Medulla oblongata (tissue), 1 donor: Measurements from ENCODE around the gene MAGI2.
"Not testable (repeated sequence)": the region's sequence is repeated elsewhere in the genome, so short reads cannot be mapped to it uniquely, and the experiment has no call there.

Source experiments
- DNase-seq: peaks from one replicate; pipeline ENCODE4 v3.0.0-alpha.2; 2015; ENCODE audit errors: extremely low spot score

Gene MAGI2

DNA sequence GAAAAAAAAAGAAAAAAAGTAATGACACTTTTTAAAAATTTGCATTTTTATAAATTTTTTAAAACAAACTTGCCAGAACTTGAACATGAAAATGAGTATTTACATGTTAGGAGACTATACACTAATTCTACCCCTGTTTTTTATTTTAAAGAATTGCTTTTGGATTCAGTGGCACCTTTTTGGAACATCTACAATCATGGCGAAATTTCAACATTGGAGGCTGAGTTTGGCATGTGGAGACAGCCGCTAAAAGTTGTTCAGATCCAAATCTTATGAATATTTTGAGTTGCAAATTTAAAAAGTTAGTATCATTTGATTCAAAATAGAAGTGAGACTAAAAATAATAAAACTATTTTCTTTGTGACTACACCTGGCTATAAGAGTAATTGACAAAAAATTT is 804.2 kb downstream of the MAGI2 start:
- DNase-seq: no peak

DNA sequence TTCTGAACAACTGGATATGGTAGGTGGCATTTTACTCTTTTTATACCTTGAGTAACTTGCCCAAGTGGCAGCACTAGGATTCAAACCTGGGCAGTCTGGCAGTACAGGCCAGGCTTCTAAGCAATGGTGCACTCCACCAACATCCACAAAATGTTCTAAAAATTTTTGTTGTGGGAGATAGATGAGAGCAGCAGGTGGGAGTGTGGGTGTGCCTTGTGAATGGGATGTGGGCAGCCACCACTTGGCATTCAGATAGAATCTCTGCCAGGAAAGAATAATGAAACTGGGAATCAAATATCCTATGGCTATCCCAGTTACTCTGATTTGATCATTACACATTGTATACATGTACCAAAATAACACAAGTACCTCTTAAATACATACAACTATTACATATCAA is 810.7 kb downstream of the MAGI2 start:
- no peak for DNase-seq

DNA sequence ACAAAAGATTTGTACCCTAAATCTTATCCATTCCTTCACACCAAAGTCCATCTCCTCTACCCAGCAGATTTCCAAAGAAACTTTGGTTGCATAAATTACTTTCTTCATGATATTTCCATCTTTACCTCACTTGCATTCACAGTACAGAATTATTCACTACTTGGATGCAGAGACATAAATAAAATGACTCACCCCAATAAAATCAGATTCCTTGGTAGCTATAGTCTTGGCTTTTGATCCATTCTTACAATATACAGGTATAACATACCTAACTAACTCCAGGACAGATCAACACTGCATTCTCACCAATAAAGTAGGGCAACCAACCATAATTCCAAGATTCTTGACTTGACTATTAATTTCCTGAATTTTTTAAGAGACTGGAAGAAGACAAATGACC is 815.1 kb downstream of the MAGI2 start:
- DNase-seq: no peak

DNA sequence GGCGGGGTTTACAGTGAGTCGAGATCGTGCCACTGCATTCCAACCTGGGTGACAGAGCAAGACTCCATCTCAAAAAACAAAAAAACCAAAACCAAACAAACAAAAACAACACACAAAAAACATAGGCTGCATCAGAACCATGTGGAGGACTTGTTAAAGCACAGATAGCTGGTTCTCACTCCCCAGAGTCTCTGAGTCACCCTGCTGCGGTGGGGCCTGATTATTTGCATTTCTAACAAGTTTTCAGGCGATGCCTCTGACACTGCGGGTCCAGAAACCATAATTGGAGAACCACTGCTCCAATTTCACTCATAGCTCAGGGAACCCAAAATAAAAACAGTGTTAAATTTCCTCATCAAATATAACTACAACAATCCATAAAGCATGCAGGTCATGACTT is 816.7 kb downstream of the MAGI2 start:
- DNase-seq: no peak

DNA sequence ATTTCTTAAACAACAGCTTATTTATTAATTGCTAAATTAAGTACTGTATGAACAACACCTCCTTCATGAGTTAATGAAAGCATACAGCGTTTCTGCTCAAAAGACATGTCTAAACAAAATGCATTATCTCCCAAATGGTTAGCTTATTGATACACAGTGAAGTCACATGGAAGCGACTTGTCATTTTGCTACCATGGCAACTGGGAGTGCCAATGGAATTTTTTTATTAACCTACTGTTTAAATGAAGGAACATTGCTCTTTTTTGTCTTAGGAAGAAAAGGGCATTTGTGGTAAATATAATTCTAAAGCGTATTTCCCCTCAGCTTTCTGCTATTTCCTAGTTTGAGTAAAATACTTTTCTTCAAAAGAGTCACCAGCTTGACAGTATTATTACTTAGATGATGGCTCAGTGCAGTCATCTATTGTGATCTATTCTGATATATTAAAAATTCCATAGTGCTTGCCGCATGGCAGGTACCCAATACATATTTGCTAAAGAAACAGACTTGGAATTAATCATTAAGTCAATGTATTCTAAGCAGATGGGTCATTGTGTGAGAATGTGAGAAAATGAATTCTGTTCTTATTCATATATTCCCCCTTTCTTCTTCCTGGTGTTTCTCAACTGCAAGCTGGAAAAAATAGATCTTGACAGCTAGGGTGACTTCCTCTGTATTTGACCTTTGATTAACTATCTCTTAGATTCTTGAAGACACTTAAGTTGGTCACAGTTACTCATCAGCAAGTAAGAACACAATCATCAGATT is 818.3 kb downstream of the MAGI2 start:
- no peak for DNase-seq

DNA sequence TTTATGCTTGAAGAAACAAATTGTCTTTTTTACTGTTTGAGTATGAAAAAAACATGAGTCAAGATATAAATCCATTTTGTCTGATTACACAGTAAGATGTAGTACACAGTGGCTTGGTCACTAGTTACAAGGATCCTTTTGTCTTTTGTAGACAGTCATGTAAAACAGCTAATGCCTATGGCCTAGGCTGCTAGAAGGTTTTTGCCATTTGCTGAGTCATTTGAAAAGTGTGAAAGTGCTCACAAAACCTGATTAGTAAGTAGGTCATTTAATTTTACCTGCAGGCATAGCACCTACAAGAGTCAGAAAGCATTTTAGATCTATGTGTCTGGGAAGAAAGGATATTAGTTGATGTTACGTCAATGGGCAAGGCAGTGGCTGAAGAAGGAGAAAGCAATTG is 819.4 kb downstream of the MAGI2 start:
- DNase-seq: peak; percentile 77

DNA sequence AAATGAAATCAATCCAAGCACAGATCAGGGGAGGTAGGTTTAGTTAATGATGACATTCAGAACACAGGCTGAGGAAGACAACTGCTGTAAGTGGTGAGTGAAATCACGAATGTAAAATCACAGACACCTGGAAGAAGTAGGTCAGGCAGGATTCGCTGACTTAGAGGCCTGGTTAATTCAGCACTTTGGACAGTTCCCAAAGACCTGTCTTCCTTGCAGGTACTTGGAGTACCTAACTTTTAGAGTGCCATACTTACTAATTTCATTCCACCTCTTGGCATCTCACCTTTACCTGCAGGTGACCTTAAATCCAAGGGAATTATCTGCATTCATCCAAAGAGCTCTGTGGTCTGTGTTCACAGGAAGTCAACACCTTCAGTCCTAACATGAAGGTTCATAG is 832.5 kb downstream of the MAGI2 start:
- no peak for DNase-seq

DNA sequence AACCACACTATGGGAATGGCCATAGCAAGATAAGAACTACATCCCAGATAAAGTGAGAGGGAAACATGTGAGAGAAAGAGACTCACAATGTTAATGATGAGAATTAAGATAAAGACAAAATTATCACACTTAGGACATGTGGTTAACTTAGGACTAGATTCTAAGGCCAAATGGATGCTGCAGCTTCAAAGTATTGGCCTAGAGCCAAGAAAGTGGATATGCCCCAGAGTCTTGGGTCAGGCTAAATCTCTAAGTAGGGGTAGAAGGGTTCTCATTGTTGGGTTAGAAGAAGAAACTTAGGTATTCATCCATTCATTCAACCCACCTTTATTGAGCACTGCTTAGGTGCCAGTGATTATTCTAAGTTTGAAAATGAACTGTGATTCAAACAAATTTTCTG is 836.9 kb downstream of the MAGI2 start:
- DNase-seq: no peak

DNA sequence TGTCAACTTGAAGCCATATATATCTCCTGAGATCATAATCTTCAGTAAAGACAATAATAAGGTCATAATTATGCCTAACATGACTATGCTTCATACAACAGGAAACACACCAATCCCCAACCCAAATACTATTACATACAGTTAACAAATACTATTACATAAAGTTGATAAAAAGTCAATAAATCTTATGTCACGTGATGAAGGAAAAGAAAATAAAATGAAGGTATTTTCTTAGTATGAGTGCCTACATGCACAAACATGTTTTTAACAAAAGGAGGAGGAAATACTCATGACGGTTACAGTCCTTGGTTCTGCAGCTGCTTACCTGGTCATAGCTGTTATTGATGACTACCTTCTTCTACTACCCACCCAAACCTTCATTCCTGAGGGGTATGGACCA is 844.2 kb downstream of the MAGI2 start:
- no peak for DNase-seq

DNA sequence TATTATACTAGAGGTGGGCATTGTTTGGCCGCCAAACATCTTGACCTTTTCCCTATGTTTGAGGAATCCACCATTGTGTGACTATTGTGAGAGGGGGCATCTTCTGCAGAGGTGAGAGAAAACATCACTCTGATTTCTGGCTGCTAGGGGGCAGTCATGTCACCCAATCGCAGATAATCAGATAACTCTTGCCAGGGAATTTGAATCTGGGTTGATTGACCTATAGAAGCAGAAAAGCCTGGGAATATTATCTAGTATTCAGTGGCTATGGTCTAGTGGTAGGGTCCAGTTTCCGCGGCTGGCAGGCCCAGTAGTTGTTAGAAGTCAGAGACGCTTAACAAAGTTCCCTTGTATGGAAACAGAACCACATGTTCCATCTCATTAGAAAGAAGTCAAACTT is 846.4 kb downstream of the MAGI2 start:
- DNase-seq: peak; percentile 41

DNA sequence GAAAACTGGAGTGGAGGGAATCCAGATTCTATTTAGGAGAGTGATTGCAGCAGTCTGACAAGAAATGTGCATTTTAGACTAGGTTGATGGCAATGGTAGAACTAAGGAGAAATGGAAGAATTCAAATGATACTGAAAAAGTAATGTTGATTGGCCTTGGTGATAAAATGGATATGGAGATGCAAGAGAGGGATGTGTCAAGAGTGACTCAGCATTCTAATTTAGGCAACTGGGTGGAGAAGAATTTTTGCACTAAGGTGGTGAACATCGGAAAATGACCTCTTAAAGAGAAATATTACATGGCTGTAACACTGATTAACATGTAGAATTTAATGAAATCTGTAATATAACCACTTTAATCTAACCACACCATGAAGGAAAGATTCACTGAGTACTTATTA is 848.3 kb downstream of the MAGI2 start:
- DNase-seq: no peak

DNA sequence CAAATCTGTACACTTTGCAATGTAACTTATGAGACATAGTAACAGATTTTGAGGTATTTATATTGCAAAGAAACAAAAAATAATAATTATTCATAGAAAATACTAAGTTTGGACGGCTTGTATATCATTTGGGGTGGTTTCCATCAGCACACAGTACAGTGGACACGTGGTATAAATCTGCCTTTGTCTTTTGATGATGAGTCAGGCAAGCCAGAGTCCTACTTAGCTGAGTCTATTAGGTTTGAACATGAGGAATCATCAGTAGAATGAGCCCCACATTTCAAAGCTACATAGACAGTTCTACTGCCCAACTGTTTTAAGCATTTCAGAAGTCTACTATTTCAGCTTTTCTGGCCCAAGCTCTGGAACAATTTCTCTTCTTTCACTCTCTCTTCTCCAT is 851.7 kb downstream of the MAGI2 start:
- DNase-seq: no peak

DNA sequence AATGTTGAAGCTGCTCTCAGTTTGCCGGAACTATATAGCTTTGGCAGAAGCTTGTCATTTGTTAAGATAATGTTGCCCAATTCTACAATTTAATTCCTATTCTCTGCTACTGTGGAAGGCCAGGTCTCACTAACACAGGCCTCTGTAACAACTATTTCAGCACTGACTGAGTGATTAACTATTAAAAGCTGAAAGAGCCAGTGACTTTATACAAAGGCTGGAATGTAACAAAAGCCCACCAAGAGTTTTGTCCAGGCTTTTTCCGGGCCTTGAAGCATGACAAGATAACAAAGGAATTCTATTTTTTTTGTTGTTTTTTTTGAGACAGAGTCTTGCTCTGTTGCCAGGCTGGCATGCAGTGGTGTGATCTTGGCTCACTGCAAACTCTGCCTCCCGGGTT is 859.3 kb downstream of the MAGI2 start:
- DNase-seq: no peak

DNA sequence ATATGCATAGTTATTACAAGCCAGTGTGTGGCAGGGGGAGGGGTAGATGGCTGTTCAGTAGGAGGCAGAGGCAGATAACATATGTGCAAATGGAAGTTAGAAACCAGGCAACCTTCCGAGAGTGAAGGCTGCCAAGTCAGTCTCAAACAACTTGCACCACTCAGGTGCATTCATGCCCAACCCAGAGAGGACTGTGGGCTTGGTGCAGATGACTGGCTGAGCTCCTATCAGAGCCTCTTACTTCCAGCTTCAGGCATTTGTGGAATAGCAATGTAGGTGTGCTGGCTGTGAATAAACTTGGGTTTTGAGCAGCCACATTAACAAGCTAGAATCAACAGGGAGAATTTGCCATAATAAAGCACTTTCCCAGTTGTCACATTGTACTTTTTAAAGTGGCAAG is 865.1 kb downstream of the MAGI2 start:
- DNase-seq: no peak

DNA sequence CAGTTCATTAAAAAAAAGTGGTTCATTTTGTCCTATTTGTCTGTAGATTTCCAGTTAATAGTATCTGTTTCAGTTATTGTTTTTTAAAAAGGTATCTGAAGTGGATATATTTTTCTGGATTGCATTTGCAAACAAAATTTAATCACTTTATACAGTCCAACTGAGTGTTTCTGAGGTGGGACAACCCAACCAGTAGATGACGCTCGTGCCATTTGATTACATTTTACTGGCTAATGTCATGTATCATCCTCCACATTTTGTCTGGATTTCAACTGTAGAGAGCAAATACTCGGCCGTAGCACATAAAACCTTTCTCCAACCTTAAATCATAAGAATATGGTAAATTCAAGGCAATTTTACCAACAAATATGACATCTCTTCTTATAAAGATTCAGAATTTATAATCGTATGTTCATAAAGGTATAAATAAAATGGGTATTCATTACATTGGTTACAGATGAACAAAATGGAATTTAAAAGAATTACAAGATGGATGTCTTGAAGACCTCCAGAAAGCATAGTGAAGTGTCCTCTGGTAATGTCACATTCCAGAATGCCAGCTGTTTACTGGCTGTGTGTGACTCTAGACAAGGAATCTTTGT is 865.9 kb downstream of the MAGI2 start:
- no peak for DNase-seq

DNA sequence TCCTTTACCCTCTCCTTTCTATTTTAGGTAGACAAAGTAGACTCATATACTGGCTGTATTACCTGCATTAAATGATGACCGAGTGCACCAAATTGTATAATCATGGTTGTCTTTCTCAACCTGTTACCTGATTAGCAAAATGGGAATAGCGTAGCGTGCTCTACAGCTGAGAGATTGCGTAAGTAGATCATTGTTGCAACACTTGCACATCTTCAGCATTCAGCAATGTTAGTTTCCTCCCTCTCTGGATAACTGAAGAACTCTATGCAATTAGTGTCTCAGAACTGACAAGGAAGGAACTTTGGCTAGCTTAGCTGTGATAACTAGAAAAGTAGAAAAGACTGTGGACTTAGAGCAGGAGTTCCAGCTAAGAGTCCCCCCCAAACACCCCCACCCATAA is 867.5 kb downstream of the MAGI2 start:
- DNase-seq: no peak

DNA sequence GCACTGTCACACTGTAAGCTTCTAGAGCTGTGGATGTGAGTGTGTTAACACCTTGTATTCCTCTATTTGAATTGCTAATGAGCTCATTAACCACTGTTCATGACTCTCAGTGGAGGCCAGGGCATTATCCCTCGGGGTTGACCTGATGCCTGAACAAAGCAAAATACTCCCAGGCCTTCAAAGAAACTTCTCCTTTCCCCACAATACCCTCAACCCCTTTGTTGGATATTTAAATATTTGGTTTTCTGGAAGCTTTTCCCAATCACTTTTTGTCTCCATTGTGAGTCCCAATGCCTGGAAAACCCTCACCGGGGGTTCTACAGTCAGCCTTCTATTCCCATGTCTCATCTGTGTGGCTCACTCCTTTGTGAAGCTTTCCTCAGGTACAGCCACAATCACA is 874.8 kb downstream of the MAGI2 start:
- no peak for DNase-seq

DNA sequence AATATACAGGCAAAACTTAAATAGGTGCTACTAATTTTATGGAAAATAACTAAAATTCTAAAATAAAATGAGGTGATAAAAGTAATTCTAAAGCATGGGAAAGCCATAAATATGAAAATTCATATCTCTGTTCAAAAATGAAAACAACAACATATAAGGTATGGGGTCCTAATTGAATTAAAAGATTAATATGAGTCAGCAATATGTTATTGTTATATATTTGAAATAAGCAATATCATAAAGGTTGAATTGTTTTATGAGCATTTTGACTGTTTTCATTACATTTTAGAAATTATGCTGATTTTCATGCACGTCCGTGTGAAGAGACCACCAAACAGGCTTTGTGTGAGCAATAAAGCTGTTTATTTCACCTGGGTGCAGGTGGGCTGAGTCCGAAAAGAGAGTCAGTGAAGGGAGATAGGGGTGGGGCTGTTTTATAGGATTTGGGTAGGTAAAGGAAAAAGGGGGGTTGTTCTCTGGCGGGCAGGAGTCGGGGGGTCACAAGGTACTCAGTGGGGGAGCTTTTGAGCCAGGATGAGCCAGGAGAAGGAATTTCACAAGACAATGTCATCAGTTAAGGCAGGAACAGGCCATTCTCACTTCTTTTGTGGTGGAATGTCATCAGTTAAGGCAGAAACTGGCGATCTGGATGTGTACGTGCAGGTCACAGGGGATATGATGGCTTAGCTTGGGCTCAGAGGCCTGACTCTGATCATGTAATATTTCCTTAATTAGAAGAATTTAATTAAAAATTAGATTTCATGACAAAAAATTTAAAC is 876.1 kb downstream of the MAGI2 start:
- not testable (repeated sequence) for DNase-seq

DNA sequence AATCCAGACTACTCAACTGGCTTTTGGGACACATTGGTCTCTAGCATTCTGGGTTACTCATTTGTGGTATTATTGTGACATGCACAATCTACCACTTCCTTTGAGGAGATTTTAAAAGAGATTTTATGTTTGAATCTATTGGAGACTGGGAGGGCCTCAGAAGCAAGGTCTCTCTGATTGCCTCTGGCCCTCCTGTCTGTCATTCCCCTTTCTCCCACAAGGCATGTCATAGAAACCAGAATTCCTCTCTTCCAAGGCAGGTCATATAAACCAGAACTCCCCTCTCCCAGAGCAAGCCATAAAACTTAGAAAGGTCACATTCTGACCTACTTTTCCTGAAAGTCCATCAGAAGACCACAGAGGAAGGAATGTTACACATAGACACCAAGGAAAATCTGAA is 877.2 kb downstream of the MAGI2 start:
- DNase-seq: no peak

DNA sequence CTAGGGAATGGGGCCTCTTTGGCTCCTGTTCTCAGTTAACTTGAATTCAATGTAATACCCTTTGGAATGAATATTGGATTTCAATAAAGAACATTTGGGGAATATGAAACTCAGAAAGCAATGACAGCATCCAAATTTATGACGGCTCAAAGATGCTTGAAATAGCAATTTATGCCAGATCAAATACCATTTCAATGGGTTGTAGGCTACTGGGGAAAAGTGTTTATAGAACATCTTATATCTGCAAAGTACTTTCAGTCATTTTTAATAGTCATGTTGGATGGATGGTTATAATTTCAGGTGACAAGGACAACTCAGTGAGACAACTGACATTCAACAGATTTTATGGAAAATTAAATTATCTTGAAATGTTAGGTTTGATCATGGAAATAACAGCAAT is 882.2 kb downstream of the MAGI2 start:
- no peak for DNase-seq

DNA sequence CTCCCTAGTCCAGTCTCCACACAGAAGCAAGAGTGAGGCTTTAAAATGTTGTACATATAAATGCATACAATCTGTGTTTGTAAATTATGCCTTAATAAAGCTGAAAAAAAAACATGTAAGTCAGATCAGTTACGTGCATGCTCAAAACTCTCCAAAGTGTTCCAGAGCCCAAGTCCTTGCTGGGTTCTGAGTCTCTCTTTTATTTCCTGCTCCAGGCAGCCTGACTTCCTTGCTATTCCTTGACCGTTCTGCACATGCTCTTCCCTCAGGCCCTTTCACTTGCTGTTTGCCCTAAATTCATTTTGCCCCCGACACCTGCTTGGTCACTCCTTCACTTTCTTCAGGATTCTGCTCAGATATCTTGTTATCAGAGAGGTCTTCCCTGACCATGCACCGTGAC is 884.8 kb downstream of the MAGI2 start:
- no peak for DNase-seq

DNA sequence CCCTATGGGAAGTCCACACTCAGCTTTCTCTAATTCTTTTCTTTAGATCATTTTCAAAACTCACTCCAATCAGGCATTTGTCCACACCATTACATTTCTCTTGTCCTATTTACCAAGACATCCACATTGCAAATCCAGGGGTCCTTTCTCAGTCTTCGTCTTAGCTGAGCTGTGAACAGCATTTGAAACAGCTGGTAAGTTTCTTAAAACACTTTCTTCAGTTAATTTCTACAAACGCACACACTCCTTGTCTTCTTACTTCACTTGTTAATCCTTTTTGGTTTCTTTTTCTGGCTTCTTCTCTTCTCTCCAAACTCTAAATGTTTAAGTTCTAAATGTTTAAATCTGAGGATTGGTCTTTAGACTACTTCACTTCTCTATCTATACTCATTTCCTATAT is 885.6 kb downstream of the MAGI2 start:
- DNase-seq: no peak

DNA sequence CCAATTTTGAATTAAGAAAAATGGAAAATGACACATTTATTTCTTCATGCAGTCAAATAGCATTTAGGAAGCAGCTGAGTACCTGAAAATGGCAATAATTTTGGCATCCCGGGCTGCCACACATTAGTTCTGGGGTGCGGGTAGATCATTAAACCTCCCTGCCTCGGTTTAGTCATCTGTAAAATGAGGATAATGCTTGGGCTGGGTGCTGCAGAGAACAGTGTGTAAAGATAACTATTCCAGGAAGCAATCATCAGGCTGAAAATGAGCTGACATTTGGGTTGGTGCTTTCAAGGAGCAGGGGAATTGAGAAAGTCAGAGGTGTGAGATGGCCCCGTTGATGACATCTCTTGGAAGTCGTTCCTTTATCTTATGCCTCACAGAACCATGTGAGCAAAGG is 887.7 kb downstream of the MAGI2 start:
- DNase-seq: no peak
